Sigmoid colon (tissue), 4 donors: ENCODE data around the gene ZNF771.

Experiments
- EP300 ChIP-seq, 4 donors: sonication (generic); formaldehyde crosslinking; IDR thresholded peaks; one replicate each; pipeline ENCODE4 v1.6.1; 2017; ENCODE audit warnings: antibody characterized with exemption in 4 of 4
- POLR2A ChIP-seq, 2 donors: fragments of 450-650 bp; IDR thresholded peaks; one replicate each; pipeline ENCODE4 v1.6.1; 2016; ENCODE audit warnings: antibody characterized with exemption in 2 of 2, mild to moderate bottlenecking in 2 of 2, moderate library complexity in 2 of 2
- POLR2AphosphoS5 ChIP-seq, 4 donors: sonication (generic); formaldehyde crosslinking; IDR thresholded peaks; one replicate each; pipeline ENCODE4 v1.6.1; 2017; ENCODE audit warnings: antibody characterized with exemption in 4 of 4
- TF ChIP-seq, protein P1 (sequence below), 4 experiments: fragments of 450-650 bp in 3 of 4; fragments of 200-600 bp in 1 of 4; IDR thresholded peaks; one replicate each; pipeline ENCODE4 v1.5.1; 2016 to 2019; ENCODE audit warnings: antibody characterized with exemption in 4 of 4, mild to moderate bottlenecking in 3 of 4, moderate library complexity in 2 of 4

DNA sequence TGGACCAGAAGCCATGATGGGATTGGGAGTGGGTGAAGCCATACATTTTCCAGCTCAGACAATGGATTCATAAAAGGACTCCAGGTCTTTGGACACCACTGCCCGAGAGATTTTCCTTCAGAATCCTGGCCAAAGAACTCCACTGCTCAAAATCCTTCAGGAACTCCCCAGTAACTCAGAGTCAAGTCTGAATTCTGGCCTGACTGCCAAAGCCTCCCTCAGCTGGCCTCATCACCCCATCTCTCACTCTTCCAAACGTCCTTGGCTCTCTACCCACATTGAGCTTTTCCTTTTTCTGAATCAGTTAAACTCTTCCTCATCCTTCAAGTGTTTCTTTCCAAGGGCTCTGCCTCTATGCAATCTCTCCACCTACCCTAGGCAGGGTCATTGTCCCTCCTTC lies 23.9 kb upstream of the ZNF771 start:
- TF ChIP-seq POLR2A (IDR thresholded peaks at IDR 0.05) (no peak), EP300 (IDR thresholded peaks at IDR 0.05) (no peak), POLR2AphosphoS5 (IDR thresholded peaks at IDR 0.05) (no peak)
- TF ChIP-seq, protein P1, sequence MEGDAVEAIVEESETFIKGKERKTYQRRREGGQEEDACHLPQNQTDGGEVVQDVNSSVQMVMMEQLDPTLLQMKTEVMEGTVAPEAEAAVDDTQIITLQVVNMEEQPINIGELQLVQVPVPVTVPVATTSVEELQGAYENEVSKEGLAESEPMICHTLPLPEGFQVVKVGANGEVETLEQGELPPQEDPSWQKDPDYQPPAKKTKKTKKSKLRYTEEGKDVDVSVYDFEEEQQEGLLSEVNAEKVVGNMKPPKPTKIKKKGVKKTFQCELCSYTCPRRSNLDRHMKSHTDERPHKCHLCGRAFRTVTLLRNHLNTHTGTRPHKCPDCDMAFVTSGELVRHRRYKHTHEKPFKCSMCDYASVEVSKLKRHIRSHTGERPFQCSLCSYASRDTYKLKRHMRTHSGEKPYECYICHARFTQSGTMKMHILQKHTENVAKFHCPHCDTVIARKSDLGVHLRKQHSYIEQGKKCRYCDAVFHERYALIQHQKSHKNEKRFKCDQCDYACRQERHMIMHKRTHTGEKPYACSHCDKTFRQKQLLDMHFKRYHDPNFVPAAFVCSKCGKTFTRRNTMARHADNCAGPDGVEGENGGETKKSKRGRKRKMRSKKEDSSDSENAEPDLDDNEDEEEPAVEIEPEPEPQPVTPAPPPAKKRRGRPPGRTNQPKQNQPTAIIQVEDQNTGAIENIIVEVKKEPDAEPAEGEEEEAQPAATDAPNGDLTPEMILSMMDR (IDR thresholded peaks at IDR 0.05) = no peak
